Immature natural killer cell (primary cell): ENCODE data around the gene HEATR5A. TPM values are rescaled to one million over a fixed set of nuclear protein-coding genes. Genes with fewer than 3 reads are reported as not detected.
"Not testable (repeated sequence)": the region's sequence is repeated elsewhere in the genome, so short reads cannot be mapped to it uniquely, and the experiment has no call there.

Experiments
- DNase-seq, 3 donors: peaks; one replicate each; pipeline ENCODE4 v3.0.0; 2022; ENCODE audit warnings: mixed read lengths in 1 of 3
- H3K27ac Mint-ChIP-seq, 6 donors: one replicate each; pipeline ENCODE4 v1.8.0; 2020; ENCODE audit warnings: mixed read lengths in 6 of 6, mild to moderate bottlenecking in 5 of 6, inconsistent platforms in 4 of 6, moderate library complexity in 3 of 6
- H3K27me3 Mint-ChIP-seq, 3 donors: one replicate each; pipeline ENCODE4 v1.8.0; 2020 to 2021; ENCODE audit warnings: low read depth in 3 of 3, mild to moderate bottlenecking in 3 of 3, mixed read lengths in 3 of 3, moderate library complexity in 3 of 3, inconsistent platforms in 1 of 3
- H3K36me3 Mint-ChIP-seq, 3 donors: one replicate each; pipeline ENCODE4 v1.8.0; 2020; ENCODE audit warnings: mixed read lengths in 3 of 3, inconsistent platforms in 2 of 3, mild to moderate bottlenecking in 2 of 3
- H3K4me1 Mint-ChIP-seq, 2 donors: one replicate each; pipeline ENCODE4 v1.8.0; 2020; ENCODE audit warnings: inconsistent platforms in 2 of 2, mild to moderate bottlenecking in 2 of 2, mixed read lengths in 2 of 2, moderate library complexity in 1 of 2
- H3K4me3 Mint-ChIP-seq, 5 donors: one replicate each; pipeline ENCODE4 v1.8.0; 2020; ENCODE audit warnings: mild to moderate bottlenecking in 5 of 5, mixed read lengths in 5 of 5, inconsistent platforms in 3 of 5, moderate library complexity in 3 of 5
- H3K9me3 Mint-ChIP-seq, 6 donors: one replicate each; pipeline ENCODE4 v1.8.0; 2020; ENCODE audit warnings: mild to moderate bottlenecking in 6 of 6, mixed read lengths in 6 of 6, inconsistent platforms in 4 of 6, moderate library complexity in 3 of 6
- polyA plus RNA-seq, 3 donors: library from polyadenylated mRNA; unstranded; fragments of 300-500 nt; fragmentation: Illumina TruSeq; gene quantifications; one replicate each; pipeline ENCODE4 v1.2.3, GENCODE V29; 2021

The HEATR5A gene
- polyA plus RNA-seq, 3 donors from 2014 or later = 7.7 to 8.9 (median 8.9) TPM

- no peak for DNase-seq
- Mint-ChIP-seq H3K4me1 (no peaks in the 10 kb centered on the region), H3K4me3 (no peak overlapping the region), H3K36me3 (peaks cover 3 to 14% (median 4%) of the 10 kb centered on the region in 3 donors), H3K9me3 (no peaks in the 10 kb centered on the region), H3K27me3 (no peaks in the 10 kb centered on the region), H3K27ac (no peak overlapping the region)
These were observed 127.3 kb downstream of the HEATR5A start for GRCh38 chr14:31292937-31293616.

GRCh38 chr14:31291210-31291609 is 129.1 kb downstream of the HEATR5A start:
- Mint-ChIP-seq H3K36me3 (peaks cover 3 to 11% (median 4%) of the 10 kb centered on the region in 3 donors), H3K27ac (peak overlapping the region in 2 of 6 donors; percentile 1 to 2), H3K9me3 (no peaks in the 10 kb centered on the region), H3K4me1 (no peaks in the 10 kb centered on the region), H3K27me3 (peaks cover 0 to 2% (median 0%) of the 10 kb centered on the region in 3 donors), H3K4me3 (no peak overlapping the region)
- no peak for DNase-seq

GRCh38 chr14:31287294-31287972 is 132.9 kb downstream of the HEATR5A start:
- no peak overlapping the region for H3K4me3 Mint-ChIP-seq
- H3K27ac Mint-ChIP-seq = no peak overlapping the region
- peaks cover 0 to 8% of the 10 kb centered on the region in 2 donors for H3K4me1 Mint-ChIP-seq
- no peaks in the 10 kb centered on the region for H3K9me3 Mint-ChIP-seq
- H3K27me3 Mint-ChIP-seq = peaks cover 0 to 2% (median 0%) of the 10 kb centered on the region in 3 donors
- peaks cover 0 to 2% (median 0%) of the 10 kb centered on the region in 3 donors for H3K36me3 Mint-ChIP-seq
- DNase-seq = no peak

GRCh38 chr14:31286456-31287293 is 133.7 kb downstream of the HEATR5A start:
- no peaks in the 10 kb centered on the region for H3K36me3 Mint-ChIP-seq
- H3K9me3 Mint-ChIP-seq = no peaks in the 10 kb centered on the region
- H3K27me3 Mint-ChIP-seq = peaks cover 0 to 4% (median 0%) of the 10 kb centered on the region in 3 donors
- H3K4me1 Mint-ChIP-seq = peaks cover 0 to 8% of the 10 kb centered on the region in 2 donors
- no peak overlapping the region for H3K27ac Mint-ChIP-seq
- H3K4me3 Mint-ChIP-seq = no peak overlapping the region
- no peak for DNase-seq

GRCh38 chr14:31283578-31284252 is 136.6 kb downstream of the HEATR5A start:
- H3K4me3 Mint-ChIP-seq = no peak overlapping the region
- H3K4me1 Mint-ChIP-seq = peaks cover 0 to 8% of the 10 kb centered on the region in 2 donors
- H3K27ac Mint-ChIP-seq = no peak overlapping the region
- no peak for DNase-seq
- peaks cover 0 to 4% (median 1%) of the 10 kb centered on the region in 3 donors for H3K27me3 Mint-ChIP-seq
- no peaks in the 10 kb centered on the region for H3K9me3 Mint-ChIP-seq
- no peaks in the 10 kb centered on the region for H3K36me3 Mint-ChIP-seq

- Mint-ChIP-seq H3K4me1 (peaks cover 0 to 8% of the 10 kb centered on the region in 2 donors), H3K27me3 (peaks cover 0 to 4% (median 1%) of the 10 kb centered on the region in 3 donors), H3K27ac (no peak overlapping the region), H3K4me3 (no peak overlapping the region), H3K9me3 (no peaks in the 10 kb centered on the region), H3K36me3 (no peaks in the 10 kb centered on the region)
- no peak for DNase-seq
These were observed 137.2 kb downstream of the HEATR5A start for GRCh38 chr14:31283153-31283552.

GRCh38 chr14:31280871-31281220 is 139.5 kb downstream of the HEATR5A start:
- Mint-ChIP-seq H3K36me3 (no peaks in the 10 kb centered on the region), H3K9me3 (peaks cover 0 to 6% (median 1%) of the 10 kb centered on the region in 6 donors), H3K4me3 (no peak overlapping the region), H3K27ac (no peak overlapping the region), H3K4me1 (peaks cover 0 to 8% of the 10 kb centered on the region in 2 donors), H3K27me3 (peaks cover 0 to 2% (median 1%) of the 10 kb centered on the region in 3 donors)
- no peak for DNase-seq

GRCh38 chr14:31280132-31280870 is 140.0 kb downstream of the HEATR5A start:
- Mint-ChIP-seq H3K27me3 (peaks cover 0 to 4% (median 1%) of the 10 kb centered on the region in 3 donors), H3K36me3 (no peaks in the 10 kb centered on the region), H3K27ac (no peak overlapping the region), H3K4me1 (peaks cover 0 to 8% of the 10 kb centered on the region in 2 donors), H3K4me3 (no peak overlapping the region), H3K9me3 (peaks cover 0 to 6% (median 1%) of the 10 kb centered on the region in 6 donors)
- no peak for DNase-seq

GRCh38 chr14:31278883-31279282 is 141.5 kb downstream of the HEATR5A start:
- no peak for DNase-seq
- Mint-ChIP-seq H3K4me3 (no peak overlapping the region), H3K9me3 (peaks cover 0 to 6% (median 1%) of the 10 kb centered on the region in 6 donors), H3K4me1 (peaks cover 0 to 5% of the 10 kb centered on the region in 2 donors), H3K36me3 (no peaks in the 10 kb centered on the region), H3K27me3 (peaks cover 0 to 5% (median 1%) of the 10 kb centered on the region in 3 donors), H3K27ac (no peak overlapping the region)

- DNase-seq = no peak
- Mint-ChIP-seq H3K36me3 (no peaks in the 10 kb centered on the region), H3K4me1 (no peaks in the 10 kb centered on the region), H3K27me3 (peaks cover 0 to 4% (median 1%) of the 10 kb centered on the region in 3 donors), H3K4me3 (no peak overlapping the region), H3K27ac (no peak overlapping the region), H3K9me3 (peaks cover 0 to 6% (median 1%) of the 10 kb centered on the region in 6 donors)
These were observed 143.3 kb downstream of the HEATR5A start for GRCh38 chr14:31277085-31277484.

GRCh38 chr14:31276417-31276816 is 143.9 kb downstream of the HEATR5A start:
- DNase-seq, H3K9me3 Mint-ChIP-seq, H3K4me1 Mint-ChIP-seq, H3K4me3 Mint-ChIP-seq, H3K27me3 Mint-ChIP-seq, H3K27ac Mint-ChIP-seq, H3K36me3 Mint-ChIP-seq: not testable (repeated sequence)

GRCh38 chr14:31275731-31276130 is 144.6 kb downstream of the HEATR5A start:
- Mint-ChIP-seq H3K27ac (no peak overlapping the region), H3K4me1 (no peaks in the 10 kb centered on the region), H3K36me3 (peaks cover 0 to 2% (median 0%) of the 10 kb centered on the region in 3 donors), H3K27me3 (peaks cover 0 to 4% (median 1%) of the 10 kb centered on the region in 3 donors), H3K9me3 (peaks cover 0 to 6% (median 1%) of the 10 kb centered on the region in 6 donors), H3K4me3 (no peak overlapping the region)
- DNase-seq = no peak

- no peaks in the 10 kb centered on the region for H3K4me1 Mint-ChIP-seq
- peaks cover 0 to 4% (median 0%) of the 10 kb centered on the region in 3 donors for H3K27me3 Mint-ChIP-seq
- H3K27ac Mint-ChIP-seq = no peak overlapping the region
- H3K4me3 Mint-ChIP-seq = no peak overlapping the region
- no peak for DNase-seq
- H3K36me3 Mint-ChIP-seq = peaks cover 0 to 2% (median 0%) of the 10 kb centered on the region in 3 donors
- peaks cover 0 to 5% (median 2%) of the 10 kb centered on the region in 6 donors for H3K9me3 Mint-ChIP-seq
These were observed 148.7 kb downstream of the HEATR5A start for GRCh38 chr14:31271648-31272047.
